Esophagus squamous epithelium (tissue), 5 donors: Measurements from ENCODE around the gene MAMSTR. TPM values are rescaled to one million over a fixed set of nuclear protein-coding genes. Genes with fewer than 3 reads are reported as not detected.
A peak's percentile ranks its signal among the peaks of the same experiment; 100 is the strongest.

Source experiments
- DNase-seq: peaks from one replicate; lab custom pipeline; 2025; lab: John Stamatoyannopoulos, UW
- H3K27ac ChIP-seq, 4 donors: fragments of 200-600 bp; sonication (generic); one replicate each; pipeline ENCODE4 v1.5.1; 2016 to 2019; ENCODE audit warnings: mild to moderate bottlenecking in 1 of 4
- H3K27me3 ChIP-seq, 4 donors: fragments of 200-600 bp; sonication (generic); 1 replicate in 3 of 4; 2 replicates in 1 of 4; pipeline versions ENCODE4 v1.5.1 to v1.6.0; 2017 to 2021; ENCODE audit warnings: antibody characterized with exemption in 1 of 4
- H3K36me3 ChIP-seq, 3 donors: fragments of 200-600 bp; sonication (generic); one replicate each; pipeline ENCODE4 v1.5.1; 2016 to 2019
- H3K4me1 ChIP-seq, 3 donors: fragments of 200-600 bp; sonication (generic); one replicate each; pipeline ENCODE4 v1.5.1; 2017 to 2019
- H3K4me3 ChIP-seq, 4 donors: fragments of 200-600 bp; sonication (generic); 1 replicate in 3 of 4; 2 replicates in 1 of 4; pipeline ENCODE4 v1.5.1; 2016 to 2019; ENCODE audit warnings: mild to moderate bottlenecking in 2 of 4, moderate library complexity in 1 of 4
- H3K9me3 ChIP-seq, 3 donors: fragments of 200-600 bp; sonication (generic); one replicate each; pipeline ENCODE4 v1.5.1; 2016 to 2019
- POLR2A ChIP-seq, 4 donors: fragments of 450-650 bp; IDR thresholded peaks; one replicate each; pipeline ENCODE4 v1.6.1; 2017; ENCODE audit warnings: antibody characterized with exemption in 4 of 4, mild to moderate bottlenecking in 4 of 4, moderate library complexity in 3 of 4
- WGBS, 2 donors: methylation state at CpG; one replicate each; pipeline ENCODE4 v1.1.5; 2018; 5-methylcytosine and 5-hydroxymethylcytosine counted together
- intact Hi-C: fragments of 100-400 bp; cut with DNase I; formaldehyde crosslinking; loops from one replicate; pipeline ENCODE4 v1.15.0; 2022
- total RNA-seq, 4 donors: library from RNA; depleted of rRNA; stranded (reverse); fragments of >200 nt; gene quantifications; one replicate each; pipeline ENCODE4 v1.1.0, GENCODE V29; 2016
- TF ChIP-seq, protein P1 (sequence below), 6 experiments: fragments of 450-650 bp in 4 of 6; fragments of 200-600 bp in 2 of 6; sonication (generic) in 2 of 6; IDR thresholded peaks; one replicate each; pipeline ENCODE4 v1.5.1; 2016 to 2019; ENCODE audit warnings: antibody characterized with exemption in 6 of 6, mild to moderate bottlenecking in 4 of 6, moderate library complexity in 4 of 6
- donor health status: DM: yes; HTN: yes; CAD: no.

Gene MAMSTR
- total RNA-seq, 4 donors from 2014 or later, result 0.57 to 2.0 TPM; not detected in 2

DNA sequence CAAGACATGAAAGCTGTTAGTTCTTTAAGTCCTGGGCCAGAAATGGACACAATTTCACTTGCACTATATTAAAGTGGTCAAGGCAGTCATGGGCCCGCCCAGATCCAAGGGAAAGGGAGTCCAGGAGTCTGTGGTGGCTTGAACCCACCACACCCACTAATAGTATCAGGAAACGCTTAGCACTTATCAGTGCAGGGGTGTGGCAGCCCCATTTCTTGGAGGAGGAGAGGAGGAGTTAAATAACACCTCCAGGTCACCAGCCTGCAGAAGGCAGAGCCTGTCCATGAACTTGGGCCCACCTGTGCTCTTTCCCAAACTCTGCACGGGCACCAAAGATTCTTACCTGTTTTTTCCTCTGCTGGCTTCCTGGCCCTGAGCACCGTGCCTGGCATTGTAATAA is 41.3 kb downstream of the MAMSTR start:
- Histone ChIP-seq H3K27ac (peak overlapping the region in 3 of 4 donors; percentile 34 to 74 (median 41)), H3K36me3 (no peaks in the 10 kb centered on the region), H3K9me3 (no peaks in the 10 kb centered on the region), H3K4me3 (no peak overlapping the region), H3K4me1 (peaks cover 0 to 30% (median 8%) of the 10 kb centered on the region in 3 donors), H3K27me3 (no peaks in the 10 kb centered on the region)
- WGBS, 2 donors, result 49 to 73% methylated on average over 3 to 4 of the region's 4 CpGs
- no peak for DNase-seq
- intact Hi-C loops, result no loop called here
- TF ChIP-seq, protein P1, sequence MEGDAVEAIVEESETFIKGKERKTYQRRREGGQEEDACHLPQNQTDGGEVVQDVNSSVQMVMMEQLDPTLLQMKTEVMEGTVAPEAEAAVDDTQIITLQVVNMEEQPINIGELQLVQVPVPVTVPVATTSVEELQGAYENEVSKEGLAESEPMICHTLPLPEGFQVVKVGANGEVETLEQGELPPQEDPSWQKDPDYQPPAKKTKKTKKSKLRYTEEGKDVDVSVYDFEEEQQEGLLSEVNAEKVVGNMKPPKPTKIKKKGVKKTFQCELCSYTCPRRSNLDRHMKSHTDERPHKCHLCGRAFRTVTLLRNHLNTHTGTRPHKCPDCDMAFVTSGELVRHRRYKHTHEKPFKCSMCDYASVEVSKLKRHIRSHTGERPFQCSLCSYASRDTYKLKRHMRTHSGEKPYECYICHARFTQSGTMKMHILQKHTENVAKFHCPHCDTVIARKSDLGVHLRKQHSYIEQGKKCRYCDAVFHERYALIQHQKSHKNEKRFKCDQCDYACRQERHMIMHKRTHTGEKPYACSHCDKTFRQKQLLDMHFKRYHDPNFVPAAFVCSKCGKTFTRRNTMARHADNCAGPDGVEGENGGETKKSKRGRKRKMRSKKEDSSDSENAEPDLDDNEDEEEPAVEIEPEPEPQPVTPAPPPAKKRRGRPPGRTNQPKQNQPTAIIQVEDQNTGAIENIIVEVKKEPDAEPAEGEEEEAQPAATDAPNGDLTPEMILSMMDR (IDR thresholded peaks at IDR 0.05), result no peak
- no peak for TF ChIP-seq POLR2A (IDR thresholded peaks at IDR 0.05)

DNA sequence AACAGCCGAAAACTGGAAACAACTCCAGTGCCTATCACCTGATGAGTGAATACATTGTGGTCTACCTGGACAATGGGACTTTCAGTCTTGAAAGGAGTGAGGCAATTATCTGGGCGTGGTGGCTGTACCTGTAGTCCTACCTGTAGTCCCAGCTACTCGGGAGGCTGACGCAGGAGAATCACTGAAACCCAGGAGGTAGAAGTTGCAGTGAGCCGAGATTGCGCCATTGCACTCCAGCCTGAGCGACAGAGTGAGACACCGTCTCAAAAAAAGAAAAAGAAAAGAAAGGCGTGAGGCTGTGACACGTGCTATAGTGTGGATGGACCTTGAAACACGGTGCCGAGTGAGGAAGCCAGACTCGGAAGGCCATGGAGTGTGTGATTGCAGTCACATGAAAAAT is 42.6 kb downstream of the MAMSTR start:
- Histone ChIP-seq H3K27ac (peak overlapping the region; percentile 54 to 74 (median 67)), H3K36me3 (no peaks in the 10 kb centered on the region), H3K9me3 (no peaks in the 10 kb centered on the region), H3K27me3 (no peaks in the 10 kb centered on the region), H3K4me3 (no peak overlapping the region), H3K4me1 (peaks cover 0 to 30% (median 8%) of the 10 kb centered on the region in 3 donors)
- TF ChIP-seq POLR2A (IDR thresholded peaks at IDR 0.05), result no peak
- TF ChIP-seq, protein P1 (IDR thresholded peaks at IDR 0.05), result no peak
- intact Hi-C loops, result no loop called here
- WGBS, 2 donors, result 69 to 74% methylated on average over 12 to 13 of the region's 13 CpGs
- no peak for DNase-seq

DNA sequence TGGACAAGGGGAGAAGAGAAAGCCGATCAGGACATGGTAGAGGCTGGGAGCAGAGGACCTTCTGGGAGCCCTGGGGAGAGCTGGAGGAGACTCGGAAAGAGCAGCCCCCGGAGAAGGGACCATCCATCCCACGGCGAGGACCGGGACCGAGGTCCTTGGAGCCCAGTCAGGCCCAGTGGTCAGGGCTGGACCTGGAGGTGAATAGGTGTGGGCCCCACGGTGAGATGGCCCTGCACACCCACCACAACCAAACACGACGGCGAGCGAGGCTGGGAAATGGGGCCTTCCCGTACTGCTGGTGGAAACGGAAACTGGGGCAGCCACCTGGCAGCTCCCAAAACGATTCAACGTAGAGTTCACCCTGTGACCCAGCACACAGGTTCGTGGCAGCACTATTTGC is 43.0 kb downstream of the MAMSTR start:
- 83 to 85% methylated on average over 12 to 15 of the region's 17 CpGs for WGBS, 2 donors
- Histone ChIP-seq H3K9me3 (no peaks in the 10 kb centered on the region), H3K27ac (peak overlapping the region; percentile 54 to 74 (median 60)), H3K36me3 (no peaks in the 10 kb centered on the region), H3K4me3 (no peak overlapping the region), H3K4me1 (peaks cover 0 to 30% (median 8%) of the 10 kb centered on the region in 3 donors), H3K27me3 (no peaks in the 10 kb centered on the region)
- no peak for DNase-seq
- intact Hi-C loops, result no loop called here
- TF ChIP-seq POLR2A (IDR thresholded peaks at IDR 0.05), result no peak
- TF ChIP-seq, protein P1 (IDR thresholded peaks at IDR 0.05), result no peak

GRCh38 chr19:48674921-48675824 is 44.4 kb downstream of the MAMSTR start:
- WGBS, 2 donors, result 44 to 72% methylated on average over 9 to 16 of the region's 28 CpGs
- Histone ChIP-seq H3K27ac (peak overlapping the region in 1 of 4 donors; percentile 74), H3K27me3 (no peaks in the 10 kb centered on the region), H3K4me1 (peaks cover 0 to 30% (median 8%) of the 10 kb centered on the region in 3 donors), H3K36me3 (no peaks in the 10 kb centered on the region), H3K9me3 (no peaks in the 10 kb centered on the region), H3K4me3 (no peak overlapping the region)
- no peak for TF ChIP-seq POLR2A (IDR thresholded peaks at IDR 0.05)
- TF ChIP-seq, protein P1 (IDR thresholded peaks at IDR 0.05), result peak; percentile 64 to 90 (median 88)
- peak; percentile 13 for DNase-seq
- intact Hi-C loops, result no loop called here

- intact Hi-C loops, result no loop called here
- 60 to 93% methylated on average over 1 to 5 of the region's 19 CpGs for WGBS, 2 donors
- no peaks in the 10 kb centered on the region for H3K9me3 ChIP-seq
- no peaks in the 10 kb centered on the region for H3K27me3 ChIP-seq
- DNase-seq, result no peak
- no peak overlapping the region for H3K27ac ChIP-seq
- H3K4me1 ChIP-seq, result peaks cover 0 to 30% (median 8%) of the 10 kb centered on the region in 3 donors
- no peak overlapping the region for H3K4me3 ChIP-seq
- no peak for TF ChIP-seq POLR2A (IDR thresholded peaks at IDR 0.05)
- TF ChIP-seq, protein P1 (IDR thresholded peaks at IDR 0.05), result no peak
- H3K36me3 ChIP-seq, result no peaks in the 10 kb centered on the region
Measured at GRCh38 chr19:48674216-48674809, 45.2 kb downstream of the MAMSTR start.
